Pulmonary artery endothelial cell (primary cell): Measurements from ENCODE around the gene PRKAR2A. TPM values are rescaled to one million over a fixed set of nuclear protein-coding genes. Genes with fewer than 3 reads are reported as not detected.

ENCODE experiments used
- total RNA-seq: library from RNA; depleted of rRNA; stranded (reverse); fragments of >200 nt; gene quantifications from 2 replicates; pipeline ENCODE4 v1.2.3, GENCODE V29; 2014

The PRKAR2A gene
- total RNA-seq, 1 donor from 2014 or later = 46.6 TPM

Other genes starting within 250 kb of the PRKAR2A start
- 339 and 359 TPM in 2 replicates for gene UQCRC1, start 238.2 kb downstream of the PRKAR2A start, total RNA-seq
- not detected in 2 replicates for gene TMEM89, start 226.1 kb downstream of the PRKAR2A start, total RNA-seq
- 10.6 and 17.3 TPM in 2 replicates for gene SLC26A6, start 212.4 kb downstream of the PRKAR2A start, total RNA-seq
- 0.18 and 0.20 TPM in 2 replicates for gene CELSR3, start 185.0 kb downstream of the PRKAR2A start, total RNA-seq
- 6.8 and 6.9 TPM in 2 replicates for gene NCKIPSD, start 162.0 kb downstream of the PRKAR2A start, total RNA-seq
- gene IP6K2, start 130.7 kb downstream of the PRKAR2A start, total RNA-seq = 42.3 and 55.7 TPM in 2 replicates
- gene SLC25A20, start 51.0 kb upstream of the PRKAR2A start, total RNA-seq = 25.4 and 26.6 TPM in 2 replicates
- 61.3 and 85.8 TPM in 2 replicates for gene ARIH2, start 71.0 kb upstream of the PRKAR2A start, total RNA-seq
- gene P4HTM, start 142.4 kb upstream of the PRKAR2A start, total RNA-seq = 25.5 and 31.1 TPM in 2 replicates
- 66.7 and 71.2 TPM in 2 replicates for gene WDR6, start 159.5 kb upstream of the PRKAR2A start, total RNA-seq
- 37.4 and 48.5 TPM in 2 replicates for gene DALRD3, start 170.7 kb upstream of the PRKAR2A start, total RNA-seq
- 62.8 and 65.7 TPM in 2 replicates for gene NDUFAF3, start 174.2 kb upstream of the PRKAR2A start, total RNA-seq
- 352 and 465 TPM in 2 replicates for gene IMPDH2, start 181.5 kb upstream of the PRKAR2A start, total RNA-seq
- gene QRICH1, start 246.2 kb upstream of the PRKAR2A start, total RNA-seq = 59.1 and 62.7 TPM in 2 replicates